Epidermal melanocyte (primary cell): ENCODE measurements around the gene DNAH1.

ENCODE experiments used
- DNase-seq: peaks from one replicate; pipeline ENCODE4 v3.0.0; 2011; ENCODE audit warnings: low spot score; ENCODE audit not compliant: insufficient read length

DNAH1 gene

GRCh38 chr3:52444860-52445793 lies 129.0 kb downstream of the DNAH1 start, which contains the start of gene SEMA3G:
Gene SEMA3G, minus strand, starts transcription at chr3:52445103. Its CDS starts 76 bp downstream, at chr3:52445027.
- DNase-seq = no peak

DNA sequence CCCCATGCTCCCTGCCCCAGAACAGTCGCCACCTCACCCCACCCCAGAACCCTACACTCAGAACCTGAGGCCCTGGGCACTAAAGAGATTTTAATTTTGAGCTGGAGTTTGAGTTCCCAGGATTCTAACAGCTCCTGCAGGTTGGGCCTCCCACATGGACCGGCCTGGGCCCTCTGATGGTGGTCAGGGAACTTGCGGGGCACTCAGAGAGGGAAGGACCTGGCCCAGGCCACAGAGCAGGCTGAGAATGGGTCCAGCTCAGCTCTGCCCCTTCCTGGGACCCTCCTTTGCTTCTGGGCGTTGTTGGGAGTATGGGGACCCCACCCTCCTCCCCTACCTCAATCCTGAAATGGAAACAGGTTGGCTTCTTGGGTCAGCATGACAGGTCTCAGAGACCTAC lies 129.9 kb downstream of the DNAH1 start:
- no peak for DNase-seq

DNA sequence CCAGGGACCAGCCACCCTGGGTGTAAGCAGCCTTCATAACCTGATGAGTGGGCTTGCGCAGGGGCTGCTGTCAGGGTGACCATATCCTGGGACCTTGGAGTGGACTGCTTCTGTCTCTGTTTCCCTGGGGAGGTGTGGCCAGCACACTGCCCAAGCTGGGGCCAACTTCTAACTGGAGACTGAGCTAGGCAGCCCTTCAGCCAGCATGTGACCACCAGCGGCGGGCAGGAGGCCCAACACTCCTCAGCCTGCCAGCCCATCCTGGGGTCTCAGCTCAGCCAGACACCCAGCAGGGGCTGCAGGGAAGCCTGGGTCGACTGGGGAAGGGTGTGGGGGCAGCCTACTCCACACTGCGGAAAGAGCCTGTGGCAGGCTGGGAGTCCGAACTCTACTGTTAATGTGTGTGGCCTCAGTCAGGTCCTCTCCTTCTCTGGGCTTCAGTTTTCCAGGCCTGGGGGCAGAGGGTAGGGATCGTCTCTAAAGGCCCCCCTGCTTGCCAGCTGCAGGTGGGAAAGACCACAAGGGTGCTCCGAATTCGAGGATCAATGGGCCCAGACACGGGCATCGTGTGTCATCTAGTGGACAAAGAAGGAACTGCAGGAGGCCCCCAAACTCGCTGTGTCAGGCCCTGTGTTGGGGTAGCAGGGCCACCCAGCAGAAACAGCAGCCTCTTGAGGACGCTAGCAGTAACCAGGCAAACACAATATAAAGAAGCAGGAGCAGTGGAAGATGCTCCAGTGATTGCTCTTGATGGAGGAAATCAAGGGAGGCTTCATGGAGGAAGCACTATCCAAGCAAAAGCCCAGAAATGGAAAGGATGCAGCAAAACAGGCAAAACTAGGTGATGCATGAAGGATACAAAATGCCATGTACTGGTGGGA lies 130.8 kb downstream of the DNAH1 start:
- DNase-seq = peak; percentile 45

- no peak for DNase-seq
Observed at GRCh38 chr3:52447512-52448355, 131.6 kb downstream of the DNAH1 start.
